ENCODE results near the gene TMEM225. TPM values are rescaled to one million over a fixed set of nuclear protein-coding genes. Genes with fewer than 3 reads are reported as not detected.

TMEM225 gene
- total and polyA plus RNA-seq, 9 of the 15 experiments (the other 6 are each of a cell fraction or from before 2014, with no cell fraction given) = not detected

DNA sequence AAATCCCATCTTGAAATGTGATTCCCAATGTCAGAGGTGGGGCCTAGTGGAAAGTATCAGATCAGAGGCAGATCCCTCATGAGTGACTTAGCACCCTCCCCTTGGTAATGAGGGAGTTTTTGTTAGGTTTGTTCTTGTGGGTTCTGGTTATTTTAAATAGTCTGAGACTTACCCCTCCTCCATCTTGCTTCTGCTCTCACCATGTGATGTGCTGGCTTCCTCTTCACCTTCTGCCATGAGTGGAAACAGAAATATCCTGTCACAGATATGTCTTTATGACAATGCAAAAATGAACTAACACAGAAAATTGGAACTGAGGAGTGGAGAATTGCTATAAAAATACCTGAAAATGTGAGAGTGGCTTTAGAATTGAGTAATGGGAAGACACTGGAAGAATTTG lies 33.1 kb downstream of the TMEM225 start:
- H4K20me1 ChIP-seq (replicated peaks; ENCODE audit: control insufficient read depth, insufficient read depth, low read length) = no peaks in the 10 kb centered on the region
- intact Hi-C loops (cut with micrococcal nuclease) = no loop called here
- FAIRE-seq = no peak
- in situ Hi-C loops (cut with MboI) = no loop called here
- H3K4me1 ChIP-seq (replicated peaks in 1 of 2; ENCODE audit: control insufficient read depth in 2 of 2, insufficient read depth in 2 of 2, low read length in 2 of 2) = no peaks in the 10 kb centered on the region
- no peaks in the 10 kb centered on the region for H3K36me3 ChIP-seq (ENCODE audit: control insufficient read depth, insufficient read depth, low read length)
- no peak overlapping the region for H3K4me2 ChIP-seq (ENCODE audit: insufficient read depth, low read length)
- DNase-seq (ENCODE audit: extremely low read depth in 1 of 4, low spot score in 3 of 4) = no peak
- H3K9me1 ChIP-seq (ENCODE audit: control insufficient read depth, insufficient read depth, low read length) = no peaks in the 10 kb centered on the region
- no peaks in the 10 kb centered on the region for H3K9me3 ChIP-seq (replicated peaks; ENCODE audit: control insufficient read depth, insufficient read depth, low read depth, low read length)
- ChIA-PET CTCF (ENCODE audit: low intra/inter-chr PET ratio) (no interaction called here), POLR2A (no interaction called here)
- BruUV-seq (replicated peaks) = no TSS peak
- H2AFZ ChIP-seq (ENCODE audit: low read depth, low read length) = no peak overlapping the region
- no peaks in the 10 kb centered on the region for H3K79me2 ChIP-seq (ENCODE audit: control insufficient read depth, insufficient read depth, low read length)
- no peak overlapping the region for H3K4me3 ChIP-seq
- H3K27ac ChIP-seq (ENCODE audit: extremely low read depth, low read depth, low read length) = no peak overlapping the region
- no peaks in the 10 kb centered on the region; a peak in 1 of 5 replicates for H3K27me3 ChIP-seq (ENCODE audit: control insufficient read depth in 2 of 2, insufficient read depth in 2 of 2, low read length in 2 of 2)
- ATAC-seq = no peak
- no peak overlapping the region for H3K9ac ChIP-seq (ENCODE audit: insufficient read depth in 1 of 2, low read depth in 2 of 2, low read length in 2 of 2)
- TF ChIP-seq, protein P1, sequence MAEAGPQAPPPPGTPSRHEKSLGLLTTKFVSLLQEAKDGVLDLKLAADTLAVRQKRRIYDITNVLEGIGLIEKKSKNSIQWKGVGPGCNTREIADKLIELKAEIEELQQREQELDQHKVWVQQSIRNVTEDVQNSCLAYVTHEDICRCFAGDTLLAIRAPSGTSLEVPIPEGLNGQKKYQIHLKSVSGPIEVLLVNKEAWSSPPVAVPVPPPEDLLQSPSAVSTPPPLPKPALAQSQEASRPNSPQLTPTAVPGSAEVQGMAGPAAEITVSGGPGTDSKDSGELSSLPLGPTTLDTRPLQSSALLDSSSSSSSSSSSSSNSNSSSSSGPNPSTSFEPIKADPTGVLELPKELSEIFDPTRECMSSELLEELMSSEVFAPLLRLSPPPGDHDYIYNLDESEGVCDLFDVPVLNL (CRISPR knock-in tag; IDR thresholded peaks at IDR 0.05; ENCODE audit: low read depth) = no peak
- TF ChIP-seq SRSF1 (IDR thresholded peaks at IDR 0.05; ENCODE audit: low read depth, low read length) (no peak), BRF1 (IDR thresholded peaks at IDR 0.05; ENCODE audit: borderline replicate concordance, extremely low read depth, insufficient read length) (no peak), PRPF4 (IDR thresholded peaks at IDR 0.05; ENCODE audit: insufficient read depth, low read depth, low read length, poor library complexity, severe bottlenecking) (no peak), ZNF324 (CRISPR knock-in tag; IDR thresholded peaks at IDR 0.05) (no peak), ZNF644 (tag; IDR thresholded peaks at IDR 0.05; ENCODE audit: low read depth) (no peak), CHCHD3 (CRISPR knock-in tag; IDR thresholded peaks at IDR 0.05) (no peak), ZNF76 (CRISPR knock-in tag; IDR thresholded peaks at IDR 0.05; ENCODE audit: borderline replicate concordance) (no peak), SREBF2 (CRISPR knock-in tag; IDR thresholded peaks at IDR 0.05) (no peak), TBP (optimal IDR thresholded peaks at IDR 0.05; ENCODE audit: low read depth, low read length) (no peak)
- TF ChIP-seq, protein P2, sequence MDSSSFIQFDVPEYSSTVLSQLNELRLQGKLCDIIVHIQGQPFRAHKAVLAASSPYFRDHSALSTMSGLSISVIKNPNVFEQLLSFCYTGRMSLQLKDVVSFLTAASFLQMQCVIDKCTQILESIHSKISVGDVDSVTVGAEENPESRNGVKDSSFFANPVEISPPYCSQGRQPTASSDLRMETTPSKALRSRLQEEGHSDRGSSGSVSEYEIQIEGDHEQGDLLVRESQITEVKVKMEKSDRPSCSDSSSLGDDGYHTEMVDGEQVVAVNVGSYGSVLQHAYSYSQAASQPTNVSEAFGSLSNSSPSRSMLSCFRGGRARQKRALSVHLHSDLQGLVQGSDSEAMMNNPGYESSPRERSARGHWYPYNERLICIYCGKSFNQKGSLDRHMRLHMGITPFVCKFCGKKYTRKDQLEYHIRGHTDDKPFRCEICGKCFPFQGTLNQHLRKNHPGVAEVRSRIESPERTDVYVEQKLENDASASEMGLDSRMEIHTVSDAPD (CRISPR knock-in tag; IDR thresholded peaks at IDR 0.05) = no peak
- TF ChIP-seq, protein P3, sequence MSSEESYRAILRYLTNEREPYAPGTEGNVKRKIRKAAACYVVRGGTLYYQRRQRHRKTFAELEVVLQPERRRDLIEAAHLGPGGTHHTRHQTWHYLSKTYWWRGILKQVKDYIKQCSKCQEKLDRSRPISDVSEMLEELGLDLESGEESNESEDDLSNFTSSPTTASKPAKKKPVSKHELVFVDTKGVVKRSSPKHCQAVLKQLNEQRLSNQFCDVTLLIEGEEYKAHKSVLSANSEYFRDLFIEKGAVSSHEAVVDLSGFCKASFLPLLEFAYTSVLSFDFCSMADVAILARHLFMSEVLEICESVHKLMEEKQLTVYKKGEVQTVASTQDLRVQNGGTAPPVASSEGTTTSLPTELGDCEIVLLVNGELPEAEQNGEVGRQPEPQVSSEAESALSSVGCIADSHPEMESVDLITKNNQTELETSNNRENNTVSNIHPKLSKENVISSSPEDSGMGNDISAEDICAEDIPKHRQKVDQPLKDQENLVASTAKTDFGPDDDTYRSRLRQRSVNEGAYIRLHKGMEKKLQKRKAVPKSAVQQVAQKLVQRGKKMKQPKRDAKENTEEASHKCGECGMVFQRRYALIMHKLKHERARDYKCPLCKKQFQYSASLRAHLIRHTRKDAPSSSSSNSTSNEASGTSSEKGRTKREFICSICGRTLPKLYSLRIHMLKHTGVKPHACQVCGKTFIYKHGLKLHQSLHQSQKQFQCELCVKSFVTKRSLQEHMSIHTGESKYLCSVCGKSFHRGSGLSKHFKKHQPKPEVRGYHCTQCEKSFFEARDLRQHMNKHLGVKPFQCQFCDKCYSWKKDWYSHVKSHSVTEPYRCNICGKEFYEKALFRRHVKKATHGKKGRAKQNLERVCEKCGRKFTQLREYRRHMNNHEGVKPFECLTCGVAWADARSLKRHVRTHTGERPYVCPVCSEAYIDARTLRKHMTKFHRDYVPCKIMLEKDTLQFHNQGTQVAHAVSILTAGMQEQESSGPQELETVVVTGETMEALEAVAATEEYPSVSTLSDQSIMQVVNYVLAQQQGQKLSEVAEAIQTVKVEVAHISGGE (CRISPR knock-in tag; IDR thresholded peaks at IDR 0.05) = no peak
- TF ChIP-seq, protein P4, sequence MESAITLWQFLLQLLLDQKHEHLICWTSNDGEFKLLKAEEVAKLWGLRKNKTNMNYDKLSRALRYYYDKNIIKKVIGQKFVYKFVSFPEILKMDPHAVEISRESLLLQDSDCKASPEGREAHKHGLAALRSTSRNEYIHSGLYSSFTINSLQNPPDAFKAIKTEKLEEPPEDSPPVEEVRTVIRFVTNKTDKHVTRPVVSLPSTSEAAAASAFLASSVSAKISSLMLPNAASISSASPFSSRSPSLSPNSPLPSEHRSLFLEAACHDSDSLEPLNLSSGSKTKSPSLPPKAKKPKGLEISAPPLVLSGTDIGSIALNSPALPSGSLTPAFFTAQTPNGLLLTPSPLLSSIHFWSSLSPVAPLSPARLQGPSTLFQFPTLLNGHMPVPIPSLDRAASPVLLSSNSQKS (CRISPR knock-in tag; IDR thresholded peaks at IDR 0.05) = no peak
- TF ChIP-seq, protein P5, sequence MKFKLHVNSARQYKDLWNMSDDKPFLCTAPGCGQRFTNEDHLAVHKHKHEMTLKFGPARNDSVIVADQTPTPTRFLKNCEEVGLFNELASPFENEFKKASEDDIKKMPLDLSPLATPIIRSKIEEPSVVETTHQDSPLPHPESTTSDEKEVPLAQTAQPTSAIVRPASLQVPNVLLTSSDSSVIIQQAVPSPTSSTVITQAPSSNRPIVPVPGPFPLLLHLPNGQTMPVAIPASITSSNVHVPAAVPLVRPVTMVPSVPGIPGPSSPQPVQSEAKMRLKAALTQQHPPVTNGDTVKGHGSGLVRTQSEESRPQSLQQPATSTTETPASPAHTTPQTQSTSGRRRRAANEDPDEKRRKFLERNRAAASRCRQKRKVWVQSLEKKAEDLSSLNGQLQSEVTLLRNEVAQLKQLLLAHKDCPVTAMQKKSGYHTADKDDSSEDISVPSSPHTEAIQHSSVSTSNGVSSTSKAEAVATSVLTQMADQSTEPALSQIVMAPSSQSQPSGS (CRISPR knock-in tag; IDR thresholded peaks at IDR 0.05) = no peak
